ENCODE data around the gene EXO1. TPM values are rescaled to one million over a fixed set of nuclear protein-coding genes. Genes with fewer than 3 reads are reported as not detected.
"Not testable (repeated sequence)": the region's sequence is repeated elsewhere in the genome, so short reads cannot be mapped to it uniquely, and the experiment has no call there.

The EXO1 gene
- total and polyA plus RNA-seq, 2 experiments from 2014 or later: 3.4 to 3.5 TPM

- no peak for TF ChIP-seq CTCF (IDR thresholded peaks at IDR 0.05; ENCODE audit: low read depth, low read length)
- Histone ChIP-seq H3K4me1 (ENCODE audit: low read depth) (peaks cover 8% of the 10 kb centered on the region), H3K27me3 (no peaks in the 10 kb centered on the region), H3K9me3 (ENCODE audit: low read depth) (no peaks in the 10 kb centered on the region), H3K4me3 (peak overlapping the region; percentile 71), H3K36me3 (no peaks in the 10 kb centered on the region), H3K27ac (no peak overlapping the region)
- peak in 1 of 2 donors; percentile 21 for DNase-seq (ENCODE audit: low read depth in 1 of 2, low spot score in 1 of 2)
These were observed 811 bp downstream of the EXO1 start for GRCh38 chr1:241848686-241849344.

DNA sequence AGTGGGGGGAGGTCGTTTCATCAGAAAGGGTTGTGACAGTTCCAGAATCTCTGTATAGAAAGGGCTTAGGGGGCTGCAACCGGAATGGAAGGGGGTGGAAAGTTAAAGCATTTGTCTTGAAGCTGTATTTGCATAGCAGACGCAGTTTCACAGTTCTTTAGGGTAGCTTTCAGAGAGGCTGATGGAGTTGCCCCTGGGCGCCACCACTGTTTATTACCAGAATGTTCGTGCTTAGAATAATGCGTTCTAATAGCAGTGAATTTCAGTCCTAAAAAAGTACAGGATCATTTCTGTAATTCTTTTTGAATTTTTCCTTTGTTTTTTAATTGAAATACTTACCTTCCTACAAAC, 1.3 kb downstream of the EXO1 start:
- DNase-seq (ENCODE audit: low read depth in 1 of 2, low spot score in 1 of 2): no peak
- TF ChIP-seq CTCF (IDR thresholded peaks at IDR 0.05; ENCODE audit: low read depth, low read length): no peak
- Histone ChIP-seq H3K27ac (no peak overlapping the region), H3K27me3 (no peaks in the 10 kb centered on the region), H3K4me3 (peak overlapping the region; percentile 71), H3K4me1 (ENCODE audit: low read depth) (peaks cover 8% of the 10 kb centered on the region), H3K9me3 (ENCODE audit: low read depth) (no peaks in the 10 kb centered on the region), H3K36me3 (no peaks in the 10 kb centered on the region)

- not testable (repeated sequence) for H3K4me1 ChIP-seq (ENCODE audit: low read depth); H3K27me3 ChIP-seq; H3K4me3 ChIP-seq; H3K36me3 ChIP-seq; DNase-seq (ENCODE audit: low read depth in 1 of 2, low spot score in 1 of 2); H3K27ac ChIP-seq; H3K9me3 ChIP-seq (ENCODE audit: low read depth)
These were observed 7.6 kb downstream of the EXO1 start for GRCh38 chr1:241855545-241856140.

DNA sequence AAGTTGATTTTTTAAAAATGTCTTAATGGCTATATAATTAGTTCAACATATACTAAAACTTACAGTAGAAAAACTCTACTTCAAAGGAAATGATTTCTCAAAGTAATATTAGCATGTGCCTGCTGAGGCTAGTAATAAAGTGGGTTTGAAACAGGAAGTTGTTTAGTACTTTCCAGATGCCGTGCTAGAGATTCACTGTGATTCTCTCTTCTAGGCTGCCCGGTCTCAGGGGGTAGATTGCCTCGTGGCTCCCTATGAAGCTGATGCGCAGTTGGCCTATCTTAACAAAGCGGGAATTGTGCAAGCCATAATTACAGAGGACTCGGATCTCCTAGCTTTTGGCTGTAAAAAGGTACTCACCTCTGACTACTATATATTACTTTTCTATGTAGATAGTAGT, 9.1 kb downstream of the EXO1 start:
- DNase-seq (ENCODE audit: low read depth in 1 of 2, low spot score in 1 of 2): no peak
- Histone ChIP-seq H3K27ac (no peak overlapping the region), H3K27me3 (no peaks in the 10 kb centered on the region), H3K4me1 (ENCODE audit: low read depth) (no peaks in the 10 kb centered on the region), H3K4me3 (no peak overlapping the region), H3K9me3 (ENCODE audit: low read depth) (no peaks in the 10 kb centered on the region), H3K36me3 (peaks cover 4% of the 10 kb centered on the region)
- no peak for TF ChIP-seq CTCF (IDR thresholded peaks at IDR 0.05; ENCODE audit: low read depth, low read length)

- Histone ChIP-seq H3K36me3 (peaks cover 4% of the 10 kb centered on the region), H3K27me3 (no peaks in the 10 kb centered on the region)
- no peak for TF ChIP-seq CTCF (IDR thresholded peaks at IDR 0.05; ENCODE audit: low read depth, low read length)
These were observed 12.9 kb downstream of the EXO1 start for GRCh38 chr1:241860922-241861321.

DNA sequence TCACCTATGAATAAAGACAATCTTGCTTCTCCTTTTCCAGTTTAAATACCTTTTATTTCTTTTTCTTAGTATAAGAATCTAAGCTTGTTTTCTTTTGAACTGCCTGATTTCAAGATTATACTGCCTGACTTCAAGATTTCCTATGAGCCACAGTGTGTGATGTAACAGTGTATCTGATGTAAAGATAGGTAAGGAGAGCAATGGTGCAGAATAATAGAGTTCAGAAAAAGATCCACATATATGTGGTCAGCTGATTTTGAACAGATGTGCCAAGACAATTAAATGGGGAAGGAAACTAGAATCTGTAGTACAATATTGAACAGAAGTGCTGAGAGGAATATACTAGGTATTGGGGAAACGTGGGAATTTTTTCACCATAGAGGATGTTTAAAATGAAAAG, 21.0 kb downstream of the EXO1 start:
- no peak overlapping the region for H3K27ac ChIP-seq
- no peak overlapping the region for H3K4me3 ChIP-seq
- no peak for TF ChIP-seq CTCF (IDR thresholded peaks at IDR 0.05; ENCODE audit: low read depth, low read length)
- H3K9me3 ChIP-seq (ENCODE audit: low read depth): no peaks in the 10 kb centered on the region
- H3K27me3 ChIP-seq: no peaks in the 10 kb centered on the region
- no peaks in the 10 kb centered on the region for H3K4me1 ChIP-seq (ENCODE audit: low read depth)
- DNase-seq (ENCODE audit: low read depth in 1 of 2, low spot score in 1 of 2): no peak
- H3K36me3 ChIP-seq: peaks cover 3% of the 10 kb centered on the region

More at GRCh38 chr1:241860922-241861321, 12.9 kb downstream of the EXO1 start:
- Histone ChIP-seq H3K27ac (no peak overlapping the region), H3K4me1 (ENCODE audit: low read depth) (no peaks in the 10 kb centered on the region), H3K4me3 (no peak overlapping the region), H3K9me3 (ENCODE audit: low read depth) (no peaks in the 10 kb centered on the region)
- DNase-seq (ENCODE audit: low read depth in 1 of 2, low spot score in 1 of 2): no peak
